DMS79 (cell line): ENCODE data around the gene MPP7.

ENCODE experiments used
- DNase-seq: peaks from one replicate; lab custom pipeline; 2025; lab: John Stamatoyannopoulos, UW

Gene MPP7

DNA sequence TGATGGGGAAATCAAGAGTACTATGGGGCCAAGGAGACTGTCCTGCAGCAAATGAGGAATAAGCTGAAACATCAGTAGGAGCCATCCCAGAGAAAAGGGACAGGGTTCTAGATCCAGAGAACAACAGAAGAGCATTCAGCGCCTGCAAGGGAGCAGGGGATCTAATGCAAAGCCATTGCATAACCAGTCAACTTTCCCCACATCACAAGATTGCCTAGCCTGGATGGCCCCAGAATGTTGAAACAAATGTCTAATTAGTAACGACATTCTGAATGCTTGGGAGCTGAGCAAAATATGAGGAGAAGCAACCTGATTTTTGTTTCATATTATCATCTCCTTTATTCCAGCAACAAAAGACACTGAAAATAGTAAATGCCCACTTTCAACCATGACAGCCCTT, 2.7 kb upstream of the MPP7 start:
- no peak for DNase-seq

DNA sequence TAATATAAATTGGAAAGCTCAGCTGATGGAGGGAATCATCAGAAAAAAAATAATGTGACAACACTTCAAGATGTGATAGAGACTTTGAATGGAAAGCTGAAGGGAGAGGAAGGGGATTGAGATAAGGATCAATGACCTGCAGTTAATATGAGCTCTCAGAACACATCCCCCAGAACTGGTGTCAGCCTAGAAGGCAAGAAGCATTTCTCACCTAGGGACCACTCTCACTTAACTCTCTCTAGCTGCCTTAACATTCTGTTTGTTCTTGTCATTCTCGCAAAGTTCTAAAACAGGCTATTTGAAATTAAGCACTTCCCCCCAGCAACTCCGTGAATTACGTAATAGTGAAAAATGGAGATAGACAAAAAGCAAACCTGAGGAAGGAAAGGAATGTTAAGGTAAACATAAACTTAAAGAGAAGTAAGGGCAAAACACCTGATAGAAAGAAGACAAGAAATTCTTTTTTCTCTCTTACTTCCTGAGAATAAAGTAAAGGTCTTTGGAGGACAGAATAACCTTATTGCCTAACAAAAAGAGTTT, 1.2 kb upstream of the MPP7 start:
- DNase-seq = no peak

DNA sequence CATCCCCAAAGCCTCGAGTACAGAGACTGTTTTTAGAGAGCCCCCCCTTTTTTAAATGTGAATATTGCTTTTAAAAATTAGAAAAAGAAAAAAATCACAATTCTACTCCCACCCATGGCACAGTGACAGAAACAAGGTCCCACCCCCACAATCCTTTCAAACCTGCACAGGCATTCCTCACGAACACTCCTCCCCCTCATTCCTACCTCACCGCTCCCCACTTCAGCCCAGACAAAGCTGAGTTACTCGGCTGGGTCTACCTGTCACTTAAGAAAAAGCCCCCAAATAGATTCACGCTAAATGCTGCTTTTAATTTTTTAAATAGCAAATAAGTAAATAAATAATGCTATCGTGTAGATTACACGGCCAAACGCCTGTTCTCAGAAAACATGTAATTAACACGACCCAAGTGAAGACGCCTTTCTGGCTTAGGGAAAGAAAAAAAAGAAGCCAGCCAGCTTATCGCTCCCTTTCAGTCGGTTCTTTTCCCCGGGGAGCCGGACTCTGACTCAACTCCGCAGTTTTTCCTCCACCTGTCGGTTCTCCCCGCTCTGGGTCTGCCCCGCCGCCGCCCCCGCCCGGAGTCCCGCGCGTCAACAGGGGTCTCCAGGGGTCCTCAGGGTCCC, 739 bp downstream of the MPP7 start:
- no peak for DNase-seq

DNA sequence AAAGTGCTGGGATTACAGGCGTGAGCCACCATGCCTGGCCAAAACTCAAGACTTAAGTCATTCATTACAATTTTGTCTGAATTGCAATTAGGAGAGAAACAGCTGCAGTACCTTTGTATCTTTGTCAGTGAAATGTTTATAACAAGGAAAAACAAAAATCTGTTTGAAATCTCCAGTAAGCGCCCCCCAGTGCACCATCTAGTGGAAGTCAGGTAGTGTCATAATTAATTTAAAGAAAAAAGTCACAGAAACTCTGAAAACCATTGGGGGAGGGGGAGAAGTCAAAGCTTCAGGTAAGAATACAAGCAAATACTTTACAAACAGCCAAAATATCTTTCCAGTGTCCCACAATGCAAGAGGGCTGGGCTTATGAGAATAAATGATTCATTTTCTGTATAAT, 2.8 kb downstream of the MPP7 start:
- no peak for DNase-seq

DNA sequence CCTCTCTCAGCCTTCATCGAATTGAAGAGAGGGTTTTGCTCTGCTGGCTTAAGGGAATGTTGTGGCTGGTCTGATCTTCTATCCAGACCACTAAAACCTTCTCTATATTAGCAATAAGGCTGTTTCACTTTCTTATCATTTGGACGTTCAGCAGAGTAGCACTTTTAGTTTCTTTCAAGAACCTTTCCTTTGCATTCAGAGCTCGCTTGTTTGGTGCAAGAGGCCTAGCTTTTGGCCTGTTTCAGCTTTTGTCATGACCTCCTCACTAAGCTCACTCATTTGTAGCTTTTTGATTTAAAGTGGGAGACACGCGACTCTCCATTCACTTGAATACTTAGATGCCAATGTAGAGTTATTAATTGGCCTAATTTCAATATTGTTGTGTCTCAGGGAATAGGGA, 3.9 kb downstream of the MPP7 start:
- no peak for DNase-seq

DNA sequence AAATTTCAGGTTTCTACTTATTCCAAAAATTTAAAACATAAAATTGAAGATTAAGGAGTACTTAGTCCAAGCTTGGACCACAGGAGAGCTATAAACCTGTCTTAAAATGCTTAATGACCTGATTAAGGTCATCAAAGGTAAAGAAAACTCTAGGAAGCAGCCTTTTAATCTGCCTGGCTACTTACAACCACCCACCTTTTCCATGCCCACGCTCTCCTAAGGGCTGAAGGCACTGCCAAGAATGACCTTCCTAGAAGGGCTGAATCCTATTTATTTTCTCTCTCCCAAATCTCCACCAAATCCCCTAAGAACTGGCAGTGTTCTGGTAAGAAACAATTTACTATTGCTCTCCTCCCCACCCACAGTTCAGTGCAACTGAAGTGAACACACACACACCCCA, 6.8 kb downstream of the MPP7 start:
- no peak for DNase-seq

DNA sequence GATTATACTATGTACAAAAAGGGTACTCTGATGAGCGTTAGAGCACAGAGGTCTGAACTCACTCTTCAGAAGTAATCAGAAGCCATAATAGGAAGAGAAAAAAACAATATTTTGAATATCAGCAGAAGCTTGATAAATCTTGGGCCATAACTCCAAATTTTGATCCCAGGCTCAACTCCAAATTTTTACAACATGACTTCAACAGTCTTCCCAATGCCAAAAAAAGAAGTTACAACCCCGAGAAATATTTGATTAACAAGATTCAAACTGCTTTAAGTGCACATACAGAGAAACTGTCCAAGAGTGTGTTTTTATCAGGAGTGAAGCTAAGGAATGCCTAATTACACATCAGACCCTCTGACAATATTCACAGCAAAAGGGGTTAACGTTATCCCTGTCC, 7.5 kb downstream of the MPP7 start:
- DNase-seq = no peak

DNA sequence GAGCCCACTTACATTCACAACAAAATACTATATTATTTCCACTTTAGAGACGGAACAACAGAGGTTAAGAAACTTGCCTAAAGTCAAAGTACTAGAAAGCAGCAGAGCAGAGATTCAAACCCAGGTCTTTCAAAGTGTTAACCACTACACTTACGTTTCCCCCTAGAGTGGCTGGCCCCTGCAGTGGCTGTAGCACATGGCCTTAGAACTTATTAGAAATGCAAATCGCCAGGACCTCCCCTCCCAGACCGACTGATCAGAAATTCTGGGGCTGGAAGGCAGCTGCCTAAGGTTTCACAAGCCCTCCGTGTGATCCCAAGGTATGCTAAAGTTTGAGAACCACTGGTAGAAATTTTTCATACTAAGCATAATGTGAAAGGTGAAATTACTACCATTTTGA, 8.1 kb downstream of the MPP7 start:
- DNase-seq = no peak

DNA sequence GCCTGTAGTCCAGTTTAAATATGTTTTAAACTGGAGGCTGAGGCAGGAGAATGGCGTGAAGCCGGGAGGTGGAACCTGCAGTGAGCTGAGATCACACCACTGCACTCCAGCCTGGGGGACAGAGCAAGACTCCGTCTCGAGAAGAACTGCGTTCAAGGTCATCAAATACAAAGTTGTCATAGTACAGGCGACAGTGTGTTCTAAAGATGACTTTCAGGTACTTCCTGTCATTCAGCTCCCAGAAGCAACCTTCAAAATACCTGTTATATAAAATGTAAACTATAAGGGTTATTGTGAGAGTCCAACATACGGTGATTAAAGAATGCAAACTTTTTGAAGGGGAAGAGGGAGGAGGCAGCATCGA, 8.7 kb downstream of the MPP7 start:
- DNase-seq = no peak

DNA sequence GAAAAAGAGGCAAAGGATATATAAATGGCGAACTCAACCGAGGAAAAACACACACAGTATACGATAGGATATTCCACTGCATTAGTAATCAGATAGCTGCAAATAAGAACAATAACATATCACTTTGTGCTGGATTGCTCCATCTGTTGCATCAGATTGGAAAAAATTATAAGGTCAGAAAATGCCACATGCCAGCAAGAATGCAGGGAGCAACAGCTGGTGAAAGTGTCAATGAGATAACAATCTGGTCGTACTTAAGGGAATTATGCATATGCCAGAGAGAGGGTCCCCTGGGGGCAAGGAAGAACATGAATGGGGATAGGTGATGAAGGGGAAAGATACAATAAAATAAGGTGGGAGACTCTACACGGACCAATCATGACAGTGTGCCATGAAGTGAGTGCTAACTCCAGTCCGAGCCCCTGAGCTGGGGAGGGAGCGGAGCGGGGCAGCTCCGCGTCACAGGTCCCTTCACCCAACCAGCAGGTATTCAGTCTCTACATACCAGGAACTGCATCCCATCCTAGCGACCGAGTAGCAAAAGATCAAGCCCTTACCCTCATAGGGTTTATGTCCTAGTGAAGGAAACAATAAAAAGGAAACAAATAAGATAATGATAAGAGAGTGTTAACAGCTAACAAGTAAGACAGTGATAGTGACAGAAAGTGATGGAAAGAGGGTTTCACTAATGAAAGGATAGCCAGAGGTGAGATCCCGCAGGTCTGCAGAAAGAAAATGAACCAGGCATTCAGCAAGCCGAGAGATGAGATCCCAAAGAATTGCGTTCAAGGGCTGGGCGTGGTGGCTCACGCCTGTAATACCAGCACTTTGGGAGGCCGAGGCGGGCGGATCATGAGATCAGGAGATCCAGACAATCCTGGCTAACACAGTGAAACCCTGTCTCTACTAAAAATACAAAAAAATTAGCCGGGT, 9.4 kb downstream of the MPP7 start:
- no peak for DNase-seq

DNA sequence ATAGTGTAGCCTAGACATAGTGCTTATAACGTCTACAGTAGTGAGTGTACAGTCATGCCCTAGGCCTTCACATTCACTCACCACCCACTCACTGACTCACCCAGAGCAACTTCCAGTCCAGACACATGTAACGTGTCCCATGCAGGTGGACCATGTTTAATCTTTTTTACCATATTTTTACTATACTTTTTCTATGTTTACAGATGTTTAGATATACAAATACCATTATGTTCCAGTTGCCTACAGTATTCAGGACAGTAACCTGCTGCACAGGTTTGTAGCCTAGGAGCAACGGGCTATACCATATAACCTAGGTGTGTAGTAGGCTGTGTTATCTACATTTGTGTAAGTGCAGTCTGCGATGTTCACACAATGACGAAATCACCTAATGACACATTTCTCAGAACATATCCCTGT, 11.0 kb downstream of the MPP7 start:
- no peak for DNase-seq

DNA sequence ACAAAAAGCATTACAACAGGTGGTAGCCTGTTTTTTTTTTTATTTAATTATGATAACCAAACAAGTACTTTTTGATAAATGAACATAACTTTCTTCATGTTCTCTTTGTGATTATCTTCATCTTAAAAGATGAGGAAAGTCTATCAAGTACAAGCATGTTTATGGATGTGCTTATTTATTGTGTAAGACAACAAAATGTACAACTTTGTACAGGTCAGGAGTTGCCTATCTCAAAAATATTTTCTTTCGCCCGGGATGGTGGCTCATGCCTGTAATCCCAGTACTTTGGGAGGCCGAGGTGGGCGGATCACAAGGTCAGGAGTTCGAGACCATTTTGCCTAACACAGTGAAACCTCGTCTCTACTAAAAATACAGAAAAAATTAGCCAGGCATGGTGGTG, 17.0 kb downstream of the MPP7 start:
- DNase-seq = no peak

DNA sequence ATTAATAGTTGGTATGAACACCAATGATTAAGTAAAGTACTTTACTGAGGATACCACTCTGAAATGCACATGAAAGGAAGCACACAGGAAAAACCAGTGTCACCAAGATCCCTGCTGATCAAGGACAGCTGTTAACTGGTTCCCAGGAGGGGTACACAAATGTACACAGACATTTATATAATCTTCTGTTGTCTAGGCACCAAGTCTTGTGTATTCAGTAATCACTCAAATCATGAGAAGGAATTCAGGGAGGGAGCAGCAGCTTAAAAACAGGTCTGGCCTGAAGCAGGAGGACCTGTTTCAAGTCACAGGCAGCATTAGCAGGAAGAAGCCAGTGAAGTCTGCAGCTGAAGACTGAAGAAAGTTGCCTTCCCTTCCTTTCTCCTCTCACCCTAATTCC, 18.7 kb downstream of the MPP7 start:
- no peak for DNase-seq

DNA sequence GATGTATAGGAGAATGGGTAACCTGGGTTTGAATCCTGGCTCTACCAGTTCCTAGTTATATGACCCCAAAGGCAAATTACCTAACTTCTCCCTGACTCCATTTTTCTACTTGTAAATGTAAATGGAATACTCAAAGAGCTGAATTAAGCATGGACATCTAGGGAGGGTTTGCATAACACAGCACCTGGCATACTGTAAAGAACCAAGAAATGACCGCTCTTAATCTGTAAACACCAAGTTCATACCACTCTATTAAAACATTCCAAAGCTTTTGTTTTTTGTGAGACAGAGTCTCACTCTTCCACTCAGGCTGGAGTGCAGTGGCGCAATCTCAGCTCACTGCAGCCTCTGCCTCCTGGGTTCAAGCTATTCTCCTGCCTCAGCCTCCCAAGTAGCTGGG, 19.6 kb downstream of the MPP7 start:
- no peak for DNase-seq

DNA sequence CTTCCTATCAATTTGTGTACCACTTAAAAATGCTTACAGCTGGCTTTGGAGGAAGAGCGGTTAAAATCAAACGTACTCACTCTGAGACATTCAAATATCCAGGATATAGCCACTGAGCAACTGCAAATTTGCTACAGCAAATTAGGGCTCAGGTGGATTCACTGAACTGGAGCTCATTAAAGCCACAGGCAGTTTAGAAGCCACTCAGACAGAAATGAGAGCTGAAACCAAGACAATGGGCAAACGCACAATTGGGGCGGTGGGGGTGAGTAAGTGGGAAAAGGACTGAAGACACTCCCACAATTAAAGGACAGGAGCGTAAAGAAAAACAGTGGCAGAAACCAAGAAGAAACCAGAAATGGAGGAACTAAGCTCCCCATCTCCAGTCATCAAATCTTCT, 20.5 kb downstream of the MPP7 start:
- DNase-seq = no peak

DNA sequence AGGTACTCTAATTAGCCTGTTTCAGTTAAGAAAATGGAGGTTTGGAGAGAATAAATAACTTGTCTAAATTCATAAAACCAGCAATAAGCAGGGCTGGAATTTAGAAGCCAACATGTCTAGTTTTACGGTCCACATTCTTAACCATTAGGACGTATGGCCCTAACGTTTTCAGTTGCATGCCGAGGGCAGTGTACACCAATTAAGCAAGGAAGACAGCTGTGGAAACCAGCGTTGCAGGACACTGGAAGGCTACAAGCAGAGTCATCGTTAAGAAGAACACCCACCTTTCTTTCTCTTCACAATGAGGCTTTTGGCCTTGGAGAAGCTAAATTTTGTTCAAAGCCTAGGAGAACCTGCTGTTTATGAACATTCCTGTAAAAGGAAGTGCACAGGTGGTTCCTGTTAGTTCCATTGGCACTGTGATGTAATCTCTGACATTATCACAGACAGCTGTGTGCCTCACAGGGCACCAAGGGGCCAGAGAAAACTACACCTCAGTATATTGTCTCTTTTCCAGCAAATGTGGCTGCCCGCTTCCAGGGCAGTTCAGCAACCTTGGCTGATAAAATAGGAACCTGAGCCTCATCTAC, 21.0 kb downstream of the MPP7 start:
- DNase-seq = no peak

DNA sequence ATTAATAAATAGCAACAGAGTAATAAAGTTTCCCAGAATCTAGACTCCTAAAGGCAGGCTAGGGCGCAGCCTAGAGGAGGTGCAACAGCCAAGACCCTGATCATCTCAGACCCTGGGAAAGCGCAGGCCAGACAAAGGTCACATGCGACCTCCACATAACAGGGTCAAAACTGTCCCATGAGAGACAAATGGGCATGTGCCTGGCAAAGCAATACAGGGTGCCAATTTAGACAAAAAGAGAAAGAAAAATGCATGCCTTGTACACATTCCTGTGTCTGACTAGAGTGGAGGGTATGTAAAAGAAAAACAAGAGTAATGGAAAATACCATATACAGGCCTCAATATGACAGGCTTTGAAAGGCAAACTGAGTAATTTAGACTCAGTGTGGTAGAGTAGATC, 22.2 kb downstream of the MPP7 start:
- no peak for DNase-seq

DNA sequence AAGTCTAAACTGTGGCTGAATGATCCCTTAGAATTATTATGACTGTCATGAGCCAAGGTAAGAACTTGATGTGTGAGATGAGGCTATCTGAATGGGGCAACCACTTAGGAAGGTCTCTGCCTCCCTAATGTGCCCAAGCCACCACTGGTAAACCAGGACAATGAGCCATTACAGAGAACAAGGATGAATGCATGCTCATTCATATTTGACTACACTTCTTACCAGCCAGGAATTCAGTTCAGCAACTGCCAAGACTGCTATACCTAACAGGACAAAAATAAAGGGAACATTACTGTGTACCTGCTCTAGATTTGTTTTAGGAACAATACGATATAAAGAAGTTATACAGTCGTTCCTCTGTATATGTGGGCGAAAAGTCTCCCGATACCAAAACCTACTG, 23.0 kb downstream of the MPP7 start:
- DNase-seq = no peak

DNA sequence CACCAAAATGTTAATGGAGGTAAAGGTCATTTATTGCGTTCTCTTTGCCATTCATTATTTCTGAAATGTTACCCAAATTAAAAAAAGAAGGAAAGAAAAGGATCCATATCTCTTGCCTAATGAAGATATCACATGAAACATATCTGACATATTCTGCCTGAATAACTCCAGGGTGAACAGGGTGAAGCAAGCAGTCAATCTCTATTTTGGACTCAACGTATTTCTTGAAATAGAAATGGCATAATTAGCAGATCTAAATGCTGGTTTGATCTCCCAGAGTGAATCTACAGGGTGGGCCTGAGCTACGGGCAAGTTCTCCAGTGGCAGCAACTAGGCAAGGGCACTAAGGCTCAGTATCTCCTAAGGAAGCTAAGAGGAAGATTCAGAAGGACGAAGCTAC, 24.0 kb downstream of the MPP7 start:
- no peak for DNase-seq

DNA sequence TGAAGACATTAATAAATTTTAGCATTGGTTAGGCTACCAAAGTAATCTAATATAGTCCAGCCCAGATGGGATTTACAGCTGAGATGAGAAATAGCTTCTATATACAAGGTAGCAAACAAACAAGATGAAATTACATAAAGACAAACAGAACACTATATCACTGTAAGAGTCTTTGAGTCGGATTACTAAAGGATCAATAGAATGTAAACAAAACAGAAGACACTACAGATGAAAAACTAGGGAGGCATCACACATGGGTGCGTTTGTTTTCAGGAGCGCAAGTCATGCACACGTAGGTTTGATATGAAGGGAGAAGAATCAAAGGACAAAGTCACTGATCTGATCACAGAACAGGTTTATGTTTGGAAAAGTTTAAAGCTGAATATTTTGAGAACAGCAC, 26.5 kb downstream of the MPP7 start:
- DNase-seq = no peak

DNA sequence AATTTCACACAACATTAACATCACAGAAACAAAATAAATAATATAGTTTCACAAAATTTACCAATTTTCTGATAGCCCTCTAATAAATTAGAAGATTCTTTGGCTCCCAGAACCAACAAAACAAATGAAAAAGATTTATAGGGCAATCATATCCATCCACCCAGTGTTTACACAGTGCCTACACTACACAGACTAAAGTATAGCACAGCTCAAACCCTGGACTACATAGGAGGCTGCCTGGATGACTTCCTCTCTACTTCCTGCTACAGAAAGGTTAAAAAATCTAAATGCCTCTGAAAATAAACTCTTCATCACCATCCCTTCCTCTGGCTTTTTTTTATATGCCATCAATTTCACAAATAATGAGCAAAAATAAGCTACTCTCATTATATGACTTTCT, 28.4 kb downstream of the MPP7 start:
- DNase-seq = no peak

DNA sequence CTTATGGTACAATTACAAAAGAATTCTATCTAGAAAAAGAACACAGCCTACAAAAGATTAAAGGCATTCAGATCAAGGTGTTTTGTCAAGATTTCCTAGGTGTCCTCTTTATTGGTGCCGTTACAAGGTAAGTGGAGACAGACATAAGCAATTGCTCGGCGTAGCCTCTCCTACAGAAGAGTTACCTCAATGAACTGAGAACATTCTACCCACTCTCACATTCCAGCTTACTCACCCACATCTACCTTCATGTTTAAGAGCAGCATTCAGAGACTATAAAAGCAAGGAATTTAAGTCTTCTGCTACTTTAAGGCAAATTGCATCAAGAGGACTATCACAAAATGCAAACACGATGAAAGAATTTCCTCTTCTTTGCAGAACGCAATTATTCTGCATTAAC, 29.5 kb downstream of the MPP7 start:
- no peak for DNase-seq

DNA sequence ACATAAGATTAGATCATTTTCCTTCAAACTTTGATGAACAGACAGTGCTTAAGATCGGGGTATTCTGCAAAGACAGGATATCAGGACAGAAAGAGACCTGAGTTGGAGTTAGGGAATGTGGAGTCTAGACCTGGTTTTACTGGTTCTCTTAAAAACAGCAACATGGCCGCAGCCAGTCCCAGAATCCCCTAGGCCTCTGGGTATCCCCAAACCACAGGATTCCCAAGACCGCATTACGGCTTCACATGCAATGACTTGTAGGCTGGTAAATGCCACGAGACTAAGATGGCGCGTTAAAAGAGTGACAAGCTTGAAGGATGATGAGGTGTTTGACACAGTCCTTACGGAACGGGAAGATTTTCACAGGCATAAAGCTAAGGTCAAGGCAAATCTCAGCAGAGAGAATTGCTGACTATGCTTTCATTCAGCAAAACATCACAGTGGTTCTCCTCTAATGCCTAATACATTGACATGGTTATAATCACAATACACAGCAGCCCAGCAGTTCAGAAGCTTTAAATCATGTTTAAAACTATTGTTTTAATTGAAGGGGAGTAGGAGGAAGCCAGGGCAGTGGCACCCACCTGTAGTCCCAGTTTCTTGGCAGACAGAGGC, 32.9 kb downstream of the MPP7 start:
- no peak for DNase-seq
